Measurements from ENCODE around the gene AKAP13. TPM values are rescaled to one million over a fixed set of nuclear protein-coding genes. Genes with fewer than 3 reads are reported as not detected.

The AKAP13 gene
- polyA plus RNA-seq, 1 of the 3 experiments (the other 2 are of a cell fraction): 8.4 TPM

DNA sequence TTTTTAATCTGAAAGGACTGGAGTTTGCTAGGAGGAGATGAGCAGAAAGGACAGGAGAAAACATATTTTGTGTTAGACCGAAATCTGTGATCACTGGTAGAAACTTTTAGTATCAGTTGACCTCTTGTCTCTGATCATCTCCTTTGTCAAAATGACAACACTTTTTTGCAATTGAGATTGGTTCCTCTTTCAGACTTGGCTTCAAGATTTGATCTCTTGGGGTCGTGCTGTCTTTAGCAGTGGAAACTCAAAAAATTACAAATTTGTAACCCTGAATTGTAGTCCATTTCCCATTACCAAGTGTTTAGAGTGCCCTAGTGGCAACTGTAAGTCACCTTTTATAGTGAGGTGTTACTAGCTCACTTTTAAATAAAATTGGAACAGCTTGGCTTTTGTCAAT, 306.9 kb downstream of the AKAP13 start:
- CTCF ChIA-PET: no interaction called here
- Histone ChIP-seq H3K27me3 (ENCODE audit: insufficient read depth) (no peaks in the 10 kb centered on the region), H3K9ac (no peak overlapping the region), H4K20me1 (ENCODE audit: insufficient read depth) (no peaks in the 10 kb centered on the region), H3K9me2 (no peaks in the 10 kb centered on the region), H3K4me3 (ENCODE audit: low read depth in 2 of 2, low read length in 1 of 2) (no peak overlapping the region), H3K9me3 (no peaks in the 10 kb centered on the region), H3K4me1 (ENCODE audit: control insufficient read depth in 1 of 2, insufficient read depth in 2 of 2, low read depth in 1 of 2, low read length in 1 of 2) (peaks cover 4 to 6% of the 10 kb centered on the region in 2 experiments; a peak in 2 of 4 replicates), H3K4me2 (no peak overlapping the region), H3K36me3 (replicated peaks in 1 of 2; ENCODE audit: control insufficient read depth in 1 of 2, insufficient read depth in 2 of 2, low read length in 1 of 2) (peaks cover 44 to 55% of the 10 kb centered on the region in 2 experiments), H3K27ac (ENCODE audit: low read depth in 2 of 2, low read length in 1 of 2) (no peak overlapping the region), H2AFZ (ENCODE audit: low read depth) (no peak overlapping the region), H3F3A (replicated peaks; ENCODE audit: insufficient read depth) (no peaks in the 10 kb centered on the region), H3K79me2 (ENCODE audit: insufficient read depth) (no peaks in the 10 kb centered on the region)
- POLR2A ChIA-PET: no interaction called here
- TF ChIP-seq EP300 (IDR thresholded peaks at IDR 0.05; ENCODE audit: borderline replicate concordance in 1 of 2, low read depth in 1 of 2, low read length in 1 of 2) (no peak), JUND (IDR thresholded peaks at IDR 0.05) (no peak), FOXJ3 (CRISPR knock-in tag; IDR thresholded peaks at IDR 0.05) (no peak), RXRA (IDR thresholded peaks at IDR 0.05; ENCODE audit: borderline replicate concordance, low read depth) (no peak), GATA2 (CRISPR knock-in tag; IDR thresholded peaks at IDR 0.05) (no peak), NRF1 (IDR thresholded peaks at IDR 0.05; ENCODE audit: low read depth, low read length) (no peak), SIN3A (IDR thresholded peaks at IDR 0.05; ENCODE audit: borderline replicate concordance, low read depth, low read length) (no peak), RFX5 (IDR thresholded peaks at IDR 0.05; ENCODE audit: low read length) (no peak), FOSL2 (IDR thresholded peaks at IDR 0.05; ENCODE audit: borderline replicate concordance, low read depth) (no peak), EZH2phosphoT487 (IDR thresholded peaks at IDR 0.05; ENCODE audit: borderline replicate concordance, low read depth) (no peak), MXI1 (IDR thresholded peaks at IDR 0.05; ENCODE audit: low read depth, low read length) (no peak), YY1 (IDR thresholded peaks at IDR 0.05; ENCODE audit: low read depth) (no peak), RAD21 (IDR thresholded peaks at IDR 0.05; ENCODE audit: low read length) (no peak), ELF1 (IDR thresholded peaks at IDR 0.05) (no peak)
- TF ChIP-seq, protein P1, sequence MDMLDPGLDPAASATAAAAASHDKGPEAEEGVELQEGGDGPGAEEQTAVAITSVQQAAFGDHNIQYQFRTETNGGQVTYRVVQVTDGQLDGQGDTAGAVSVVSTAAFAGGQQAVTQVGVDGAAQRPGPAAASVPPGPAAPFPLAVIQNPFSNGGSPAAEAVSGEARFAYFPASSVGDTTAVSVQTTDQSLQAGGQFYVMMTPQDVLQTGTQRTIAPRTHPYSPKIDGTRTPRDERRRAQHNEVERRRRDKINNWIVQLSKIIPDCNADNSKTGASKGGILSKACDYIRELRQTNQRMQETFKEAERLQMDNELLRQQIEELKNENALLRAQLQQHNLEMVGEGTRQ (IDR thresholded peaks at IDR 0.05; ENCODE audit: borderline replicate concordance, low read depth, low read length): no peak
- TF ChIP-seq, protein P2, sequence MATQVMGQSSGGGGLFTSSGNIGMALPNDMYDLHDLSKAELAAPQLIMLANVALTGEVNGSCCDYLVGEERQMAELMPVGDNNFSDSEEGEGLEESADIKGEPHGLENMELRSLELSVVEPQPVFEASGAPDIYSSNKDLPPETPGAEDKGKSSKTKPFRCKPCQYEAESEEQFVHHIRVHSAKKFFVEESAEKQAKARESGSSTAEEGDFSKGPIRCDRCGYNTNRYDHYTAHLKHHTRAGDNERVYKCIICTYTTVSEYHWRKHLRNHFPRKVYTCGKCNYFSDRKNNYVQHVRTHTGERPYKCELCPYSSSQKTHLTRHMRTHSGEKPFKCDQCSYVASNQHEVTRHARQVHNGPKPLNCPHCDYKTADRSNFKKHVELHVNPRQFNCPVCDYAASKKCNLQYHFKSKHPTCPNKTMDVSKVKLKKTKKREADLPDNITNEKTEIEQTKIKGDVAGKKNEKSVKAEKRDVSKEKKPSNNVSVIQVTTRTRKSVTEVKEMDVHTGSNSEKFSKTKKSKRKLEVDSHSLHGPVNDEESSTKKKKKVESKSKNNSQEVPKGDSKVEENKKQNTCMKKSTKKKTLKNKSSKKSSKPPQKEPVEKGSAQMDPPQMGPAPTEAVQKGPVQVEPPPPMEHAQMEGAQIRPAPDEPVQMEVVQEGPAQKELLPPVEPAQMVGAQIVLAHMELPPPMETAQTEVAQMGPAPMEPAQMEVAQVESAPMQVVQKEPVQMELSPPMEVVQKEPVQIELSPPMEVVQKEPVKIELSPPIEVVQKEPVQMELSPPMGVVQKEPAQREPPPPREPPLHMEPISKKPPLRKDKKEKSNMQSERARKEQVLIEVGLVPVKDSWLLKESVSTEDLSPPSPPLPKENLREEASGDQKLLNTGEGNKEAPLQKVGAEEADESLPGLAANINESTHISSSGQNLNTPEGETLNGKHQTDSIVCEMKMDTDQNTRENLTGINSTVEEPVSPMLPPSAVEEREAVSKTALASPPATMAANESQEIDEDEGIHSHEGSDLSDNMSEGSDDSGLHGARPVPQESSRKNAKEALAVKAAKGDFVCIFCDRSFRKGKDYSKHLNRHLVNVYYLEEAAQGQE (IDR thresholded peaks at IDR 0.05; ENCODE audit: low read depth, low read length): no peak
- TF ChIP-seq, protein P3, sequence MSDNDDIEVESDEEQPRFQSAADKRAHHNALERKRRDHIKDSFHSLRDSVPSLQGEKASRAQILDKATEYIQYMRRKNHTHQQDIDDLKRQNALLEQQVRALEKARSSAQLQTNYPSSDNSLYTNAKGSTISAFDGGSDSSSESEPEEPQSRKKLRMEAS (IDR thresholded peaks at IDR 0.05; ENCODE audit: low read depth): no peak
- TF ChIP-seq, protein P4, sequence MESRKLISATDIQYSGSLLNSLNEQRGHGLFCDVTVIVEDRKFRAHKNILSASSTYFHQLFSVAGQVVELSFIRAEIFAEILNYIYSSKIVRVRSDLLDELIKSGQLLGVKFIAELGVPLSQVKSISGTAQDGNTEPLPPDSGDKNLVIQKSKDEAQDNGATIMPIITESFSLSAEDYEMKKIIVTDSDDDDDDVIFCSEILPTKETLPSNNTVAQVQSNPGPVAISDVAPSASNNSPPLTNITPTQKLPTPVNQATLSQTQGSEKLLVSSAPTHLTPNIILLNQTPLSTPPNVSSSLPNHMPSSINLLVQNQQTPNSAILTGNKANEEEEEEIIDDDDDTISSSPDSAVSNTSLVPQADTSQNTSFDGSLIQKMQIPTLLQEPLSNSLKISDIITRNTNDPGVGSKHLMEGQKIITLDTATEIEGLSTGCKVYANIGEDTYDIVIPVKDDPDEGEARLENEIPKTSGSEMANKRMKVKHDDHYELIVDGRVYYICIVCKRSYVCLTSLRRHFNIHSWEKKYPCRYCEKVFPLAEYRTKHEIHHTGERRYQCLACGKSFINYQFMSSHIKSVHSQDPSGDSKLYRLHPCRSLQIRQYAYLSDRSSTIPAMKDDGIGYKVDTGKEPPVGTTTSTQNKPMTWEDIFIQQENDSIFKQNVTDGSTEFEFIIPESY (IDR thresholded peaks at IDR 0.05; ENCODE audit: borderline replicate concordance, low read depth): no peak
- TF ChIP-seq, protein P5, sequence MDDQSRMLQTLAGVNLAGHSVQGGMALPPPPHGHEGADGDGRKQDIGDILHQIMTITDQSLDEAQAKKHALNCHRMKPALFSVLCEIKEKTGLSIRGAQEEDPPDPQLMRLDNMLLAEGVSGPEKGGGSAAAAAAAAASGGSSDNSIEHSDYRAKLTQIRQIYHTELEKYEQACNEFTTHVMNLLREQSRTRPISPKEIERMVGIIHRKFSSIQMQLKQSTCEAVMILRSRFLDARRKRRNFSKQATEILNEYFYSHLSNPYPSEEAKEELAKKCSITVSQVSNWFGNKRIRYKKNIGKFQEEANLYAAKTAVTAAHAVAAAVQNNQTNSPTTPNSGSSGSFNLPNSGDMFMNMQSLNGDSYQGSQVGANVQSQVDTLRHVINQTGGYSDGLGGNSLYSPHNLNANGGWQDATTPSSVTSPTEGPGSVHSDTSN (IDR thresholded peaks at IDR 0.05): no peak
- WGBS (ENCODE audit: low lambda C conversion rate): 94% methylated on average over 2 of the region's 2 CpGs
- DNase-seq: no peak

Data from SK-N-SH (cell line).